ENCODE measurements around the gene RNF25.

Gene RNF25

GRCh38 chr2:218671654-218672566 lies at the start of gene RNF25, which contains the start of gene STK36:
Gene RNF25, minus strand, starts transcription at chr2:218672002. Its CDS starts 32 bp downstream, at chr2:218671970.
Gene STK36, plus strand, starts transcription at chr2:218672086. Its CDS starts 744 bp downstream, at chr2:218672830.
- FAIRE-seq = peak; percentile 95

GRCh38 chr2:218721488-218721887 lies 49.7 kb upstream of the RNF25 start:
- FAIRE-seq = no peak

GRCh38 chr2:218720048-218721041 lies 48.5 kb upstream of the RNF25 start:
- FAIRE-seq = no peak

GRCh38 chr2:218719457-218719856 lies 47.7 kb upstream of the RNF25 start:
- FAIRE-seq = no peak

- no peak for FAIRE-seq
Observed at GRCh38 chr2:218718058-218718457, 46.3 kb upstream of the RNF25 start.

- no peak for FAIRE-seq
Observed at GRCh38 chr2:218717262-218717661, 45.5 kb upstream of the RNF25 start.

GRCh38 chr2:218716070-218716469 lies 44.3 kb upstream of the RNF25 start:
- FAIRE-seq = no peak

- FAIRE-seq = no peak
Observed at GRCh38 chr2:218713922-218714321, 42.1 kb upstream of the RNF25 start.

GRCh38 chr2:218711550-218711929 lies 39.7 kb upstream of the RNF25 start:
- no peak for FAIRE-seq

- FAIRE-seq = peak; percentile 93
Observed at GRCh38 chr2:218710687-218711549, 39.1 kb upstream of the RNF25 start, which contains the start of gene TTLL4. Gene TTLL4, plus strand, starts transcription at chr2:218710835. Its CDS starts 26,842 bp downstream, at chr2:218737677.

GRCh38 chr2:218710334-218710686 lies 38.5 kb upstream of the RNF25 start:
- FAIRE-seq = no peak

- no peak for FAIRE-seq
Observed at GRCh38 chr2:218709908-218710307, 38.1 kb upstream of the RNF25 start.

GRCh38 chr2:218708086-218708485 lies 36.3 kb upstream of the RNF25 start:
- no peak for FAIRE-seq

GRCh38 chr2:218703341-218703740 lies 31.5 kb upstream of the RNF25 start:
- FAIRE-seq = no peak

GRCh38 chr2:218701806-218702205 lies 30.0 kb upstream of the RNF25 start:
- no peak for FAIRE-seq

GRCh38 chr2:218698885-218699284 lies 27.1 kb upstream of the RNF25 start:
- no peak for FAIRE-seq

GRCh38 chr2:218694405-218695145 lies 22.8 kb upstream of the RNF25 start:
- no peak for FAIRE-seq

GRCh38 chr2:218691234-218691633 lies 19.4 kb upstream of the RNF25 start:
- no peak for FAIRE-seq

GRCh38 chr2:218687400-218688060 lies 15.7 kb upstream of the RNF25 start:
- FAIRE-seq = peak; percentile 94

- FAIRE-seq = no peak
Observed at GRCh38 chr2:218680061-218680460, 8.3 kb upstream of the RNF25 start.

GRCh38 chr2:218679119-218679518 lies 7.3 kb upstream of the RNF25 start:
- FAIRE-seq = no peak
